HCEC 1CT (cell line): ENCODE results near the gene IL33.
"Not testable (repeated sequence)": the region's sequence is repeated elsewhere in the genome, so short reads cannot be mapped to it uniquely, and the experiment has no call there.

ENCODE experiments used
- DNase-seq: peaks from one replicate; pipeline ENCODE4 v3.0.0-alpha.2; 2017

IL33 gene

GRCh38 chr9:6215562-6215961, at the start of gene IL33:
Gene IL33, plus strand, starts transcription at chr9:6215807. Its CDS starts 25,888 bp downstream, at chr9:6241695.
- DNase-seq = no peak

- DNase-seq = no peak
These were observed 43.9 kb upstream of the IL33 start for GRCh38 chr9:6171667-6172066.

GRCh38 chr9:6173914-6174313, 41.7 kb upstream of the IL33 start:
- DNase-seq = no peak

GRCh38 chr9:6182549-6183226, 32.9 kb upstream of the IL33 start:
- not testable (repeated sequence) for DNase-seq

GRCh38 chr9:6183227-6183551, 32.4 kb upstream of the IL33 start:
- no peak for DNase-seq

- no peak for DNase-seq
These were observed 32.0 kb upstream of the IL33 start for GRCh38 chr9:6183627-6184026.

GRCh38 chr9:6184749-6185645, 30.6 kb upstream of the IL33 start:
- DNase-seq = peak; percentile 29

GRCh38 chr9:6186691-6187090, 28.9 kb upstream of the IL33 start:
- no peak for DNase-seq

GRCh38 chr9:6187272-6187671, 28.3 kb upstream of the IL33 start:
- DNase-seq = no peak

- DNase-seq = no peak
These were observed 27.1 kb upstream of the IL33 start for GRCh38 chr9:6188466-6188865.

GRCh38 chr9:6188906-6189305, 26.7 kb upstream of the IL33 start:
- no peak for DNase-seq

- no peak for DNase-seq
These were observed 20.7 kb upstream of the IL33 start for GRCh38 chr9:6194934-6195333.

- no peak for DNase-seq
These were observed 19.8 kb upstream of the IL33 start for GRCh38 chr9:6195714-6196360.

- DNase-seq = peak; percentile 19
These were observed 18.3 kb upstream of the IL33 start for GRCh38 chr9:6197330-6197729.

GRCh38 chr9:6198251-6198650, 17.4 kb upstream of the IL33 start:
- no peak for DNase-seq

- DNase-seq = no peak
These were observed 16.0 kb upstream of the IL33 start for GRCh38 chr9:6199596-6199995.

GRCh38 chr9:6200761-6201160, 14.8 kb upstream of the IL33 start:
- DNase-seq = no peak

GRCh38 chr9:6209966-6210365, 5.6 kb upstream of the IL33 start:
- DNase-seq = no peak

- DNase-seq = peak; percentile 48
These were observed 2.8 kb upstream of the IL33 start for GRCh38 chr9:6212722-6213375.

- DNase-seq = peak; percentile 61
These were observed 1.2 kb upstream of the IL33 start for GRCh38 chr9:6214434-6214833.

- peak; percentile 21 for DNase-seq
These were observed 704 bp upstream of the IL33 start for GRCh38 chr9:6214903-6215302.

GRCh38 chr9:6216002-6216401, 395 bp downstream of the IL33 start:
- no peak for DNase-seq

GRCh38 chr9:6216951-6217350, 1.3 kb downstream of the IL33 start:
- no peak for DNase-seq
